ENCODE measurements around the gene TMEFF1.
A peak's percentile ranks its signal among the peaks of the same experiment; 100 is the strongest.

TMEFF1 gene

DNA sequence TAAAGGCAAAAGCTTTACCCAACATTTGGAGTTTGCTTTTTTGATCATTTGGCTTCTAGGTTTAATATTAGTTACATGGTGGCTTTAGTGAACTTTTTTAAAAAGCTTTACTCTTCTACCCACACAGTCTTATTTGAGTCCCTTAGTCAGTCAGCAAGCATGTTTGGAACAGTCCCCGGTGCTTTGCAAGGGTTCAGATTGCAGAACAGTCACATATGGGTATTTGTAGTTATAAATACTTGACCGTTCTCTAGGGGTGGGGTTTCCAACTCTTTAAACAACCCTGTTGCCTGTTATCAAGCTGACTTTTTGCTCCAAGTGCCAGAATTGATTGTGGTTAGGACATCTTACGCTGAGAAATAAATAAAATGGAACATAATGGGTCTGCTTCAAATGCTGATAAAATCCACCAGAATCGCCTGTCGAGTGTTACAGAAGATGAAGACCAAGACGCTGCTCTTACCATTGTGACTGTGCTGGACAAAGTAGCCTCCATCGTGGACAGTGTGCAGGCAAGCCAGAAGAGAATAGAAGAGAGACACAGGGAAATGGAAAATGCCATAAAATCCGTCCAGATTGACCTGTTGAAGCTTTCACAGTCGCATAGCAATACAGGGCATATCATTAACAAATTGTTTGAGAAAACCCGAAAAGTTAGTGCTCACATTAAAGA, 105.0 kb downstream of the TMEFF1 start, which contains the start of gene CAVIN4:
TSS of gene CAVIN4 (plus strand) at position 304 of the 673 bp plus-strand sequence. CDS start at position 369, 65 bp downstream.
- no peak for DNase-seq

DNA sequence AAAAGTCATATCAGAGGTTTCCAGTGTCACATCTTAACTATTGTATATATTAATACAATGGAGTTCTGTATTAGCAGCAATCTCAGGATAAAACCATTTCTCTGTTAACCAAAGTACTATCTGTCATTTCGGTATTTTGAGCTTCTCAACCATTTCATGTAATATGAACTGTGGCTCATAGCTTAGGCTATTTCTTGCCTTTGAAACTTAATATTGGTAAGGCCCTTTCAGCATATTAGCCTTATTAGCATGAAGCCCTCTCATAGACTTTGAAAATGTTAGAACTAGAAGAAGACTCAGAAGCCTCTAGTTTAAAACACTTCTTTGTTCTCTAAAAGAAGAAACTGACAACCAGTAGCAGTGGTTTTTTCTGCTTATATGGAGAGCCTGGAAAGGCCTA, 105.7 kb downstream of the TMEFF1 start:
- DNase-seq = no peak

DNA sequence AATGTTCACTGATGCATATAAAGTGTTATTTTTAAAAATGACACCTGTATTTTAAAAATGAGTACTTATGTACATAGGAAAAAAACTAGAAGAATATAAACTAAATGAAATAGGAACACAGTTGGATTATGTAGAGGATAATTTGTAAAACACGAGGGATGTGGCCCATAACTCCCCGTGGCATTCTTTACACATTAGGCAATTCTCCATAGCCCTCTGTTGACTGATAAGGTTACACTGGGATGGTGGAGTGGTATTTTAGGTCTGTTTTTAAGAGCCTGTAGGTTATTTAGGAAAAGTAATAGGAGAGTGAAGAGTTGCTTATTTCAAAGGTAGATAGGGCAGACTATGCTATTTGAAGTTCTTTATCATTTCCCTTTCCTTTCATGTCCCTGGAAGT, 106.7 kb downstream of the TMEFF1 start:
- no peak for DNase-seq

DNA sequence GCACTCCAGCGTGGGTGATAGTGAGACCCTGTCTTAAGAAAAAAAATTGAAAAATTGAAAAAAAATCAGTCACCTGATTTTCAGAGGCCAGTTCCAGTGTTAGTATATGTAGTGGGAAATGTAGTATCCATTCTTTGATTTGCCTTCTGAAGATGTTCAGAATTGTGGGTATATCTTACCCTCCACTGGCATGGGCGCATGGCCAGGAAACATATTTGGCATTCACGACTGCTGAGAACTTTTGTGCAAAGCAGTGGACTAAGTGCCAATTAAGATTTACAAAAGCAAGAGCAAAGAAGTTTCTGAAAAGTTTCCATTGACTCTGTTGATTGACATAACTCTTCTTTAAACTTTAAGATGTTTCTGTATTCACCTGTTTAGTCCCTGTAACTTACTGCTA, 107.3 kb downstream of the TMEFF1 start:
- no peak for DNase-seq

DNA sequence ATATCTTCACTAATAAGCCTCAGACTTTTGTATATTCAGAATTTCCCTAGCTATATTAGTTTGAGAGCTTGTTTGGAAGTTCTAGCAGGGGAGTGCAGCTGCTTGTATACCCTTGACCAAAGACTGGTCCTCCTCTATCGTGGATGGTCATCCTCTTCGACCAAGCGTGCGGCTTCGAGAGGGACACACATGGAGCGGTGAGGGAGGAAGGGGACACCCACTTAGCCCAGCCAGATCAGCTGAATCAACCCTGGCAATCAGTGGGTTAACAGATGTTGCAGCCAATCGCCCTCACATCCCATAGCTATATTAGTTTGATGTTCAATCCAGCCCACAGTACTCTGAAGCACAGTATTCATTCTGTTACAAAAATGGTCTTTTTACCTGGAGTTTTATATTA, 108.1 kb downstream of the TMEFF1 start:
- DNase-seq = no peak

DNA sequence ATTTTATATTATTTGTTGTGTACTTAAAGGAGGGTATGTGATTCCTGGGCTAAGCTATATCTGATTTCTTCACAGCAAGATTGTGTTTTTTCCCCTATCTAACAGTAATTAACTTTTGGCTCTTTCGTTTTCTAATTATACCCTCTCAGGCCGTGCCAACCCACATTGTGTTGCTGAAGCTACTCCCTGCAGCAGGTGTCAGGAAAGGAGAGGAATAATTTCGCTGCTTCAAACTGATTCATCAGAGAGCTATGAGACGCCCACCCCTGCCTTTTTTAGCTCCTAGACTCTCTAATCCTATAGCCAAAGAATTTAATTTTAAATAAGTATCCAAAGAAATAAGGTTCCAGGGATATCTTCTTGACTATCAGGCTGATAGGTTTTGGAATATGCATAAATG, 108.7 kb downstream of the TMEFF1 start:
- peak in 1 of 2 donors; percentile 34 for DNase-seq

DNA sequence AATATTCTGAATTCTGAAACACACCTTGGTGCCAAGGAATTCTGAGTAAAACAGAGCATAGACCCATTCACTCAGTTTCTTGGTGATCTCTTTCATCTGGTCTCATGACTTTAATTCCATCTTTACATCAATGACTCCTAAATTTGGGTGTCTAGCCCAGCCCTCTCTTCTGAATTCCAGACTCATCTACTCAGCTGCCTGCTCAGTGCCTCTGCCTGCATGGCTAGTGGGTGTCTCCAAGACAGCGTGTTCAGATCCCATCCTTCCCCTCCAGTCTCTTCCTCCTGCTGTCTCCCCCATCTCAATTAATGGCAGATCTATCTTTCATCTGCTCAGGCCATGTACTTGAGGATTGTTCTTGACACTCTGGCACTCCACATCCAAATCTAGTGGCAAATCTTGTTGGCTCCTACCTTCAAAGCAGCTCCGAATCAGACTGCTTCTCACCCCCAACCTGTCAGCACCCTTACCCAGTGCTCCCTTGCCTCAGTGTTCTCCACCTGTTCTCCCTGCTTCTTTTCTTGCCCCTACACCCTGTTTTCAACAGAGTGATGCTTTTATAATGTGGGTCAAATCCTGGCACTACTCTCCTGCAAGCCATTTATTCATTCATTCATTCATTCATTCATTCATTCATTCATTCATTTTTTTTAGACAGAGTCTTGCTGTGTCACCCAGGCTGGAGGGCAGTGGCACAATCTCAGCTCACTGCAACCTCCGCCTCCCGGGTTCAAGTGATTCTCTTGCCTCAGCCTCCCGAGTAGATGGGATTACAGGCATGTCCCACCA, 110.3 kb downstream of the TMEFF1 start:
- DNase-seq = no peak

DNA sequence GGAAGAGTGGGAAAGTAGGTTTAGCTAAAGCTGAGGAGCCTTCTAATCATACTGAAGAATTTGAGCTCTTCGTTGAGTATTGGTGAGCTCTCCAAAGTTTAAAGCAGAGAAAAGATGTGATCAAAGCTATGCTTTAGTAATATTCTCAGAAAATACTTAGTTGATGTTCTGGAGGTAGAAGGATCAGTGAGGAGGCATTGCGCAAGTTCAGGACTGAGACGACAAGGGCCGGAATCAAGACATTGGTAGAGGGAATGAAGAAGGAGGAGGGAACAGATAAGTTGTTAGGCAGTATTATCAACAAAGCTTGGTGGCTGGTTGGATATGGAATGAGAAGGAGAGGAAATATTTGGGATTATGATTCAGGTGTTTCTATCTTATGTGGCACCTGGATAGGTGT, 112.0 kb downstream of the TMEFF1 start:
- DNase-seq = no peak

DNA sequence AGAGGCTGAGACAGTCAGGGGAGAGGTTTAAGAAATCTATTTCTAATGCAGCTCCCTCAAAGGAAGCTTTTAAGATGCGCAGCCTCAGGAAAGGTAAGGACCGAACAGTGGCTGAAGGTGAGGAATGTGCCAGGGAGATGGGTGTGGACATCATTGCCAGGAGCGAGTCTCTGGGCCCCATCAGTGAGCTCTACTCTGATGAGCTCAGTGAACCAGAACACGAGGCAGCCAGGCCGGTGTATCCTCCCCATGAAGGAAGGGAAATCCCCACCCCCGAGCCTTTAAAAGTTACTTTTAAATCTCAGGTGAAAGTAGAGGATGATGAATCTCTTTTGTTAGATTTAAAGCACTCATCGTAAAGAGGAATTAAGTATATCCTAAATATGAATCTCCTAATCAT, 113.1 kb downstream of the TMEFF1 start:
- DNase-seq = no peak

DNA sequence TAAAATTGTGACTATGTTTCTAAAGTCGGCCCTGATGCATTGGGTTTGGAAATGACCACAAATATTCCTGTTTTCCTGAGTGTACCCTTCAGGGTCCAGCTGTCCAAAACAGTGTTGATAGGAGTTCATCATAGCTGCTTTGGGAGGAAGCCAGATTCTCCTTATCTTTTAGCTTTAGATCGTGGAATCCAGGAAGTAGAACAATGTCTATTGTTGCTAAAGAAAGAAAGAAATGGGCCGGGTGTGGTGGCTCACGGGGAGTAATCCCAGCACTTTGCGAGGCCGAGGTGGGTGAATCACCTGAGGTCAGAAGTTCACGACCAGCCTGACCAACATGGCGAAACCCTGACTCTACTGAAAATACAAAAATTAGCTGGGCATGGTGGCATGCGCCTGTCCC, 114.4 kb downstream of the TMEFF1 start:
- DNase-seq = no peak

DNA sequence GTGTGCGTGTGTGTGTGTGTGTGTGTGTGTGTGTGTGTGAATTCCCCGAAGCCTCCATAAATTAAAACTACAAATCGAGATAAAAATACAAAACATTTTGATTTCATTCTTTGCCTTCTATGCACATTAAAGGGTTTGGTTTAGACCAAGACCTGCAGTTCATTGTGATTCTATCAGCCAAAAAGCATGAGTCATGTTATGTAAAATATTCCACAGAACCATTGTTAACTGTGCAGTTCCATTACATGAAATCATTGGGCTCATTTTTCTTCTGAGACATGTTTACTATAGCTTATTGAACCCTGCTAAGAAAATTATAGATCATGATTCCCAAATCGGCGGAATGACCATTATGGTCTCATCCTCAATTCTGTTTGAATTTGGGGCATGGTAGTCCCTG, 116.6 kb downstream of the TMEFF1 start:
- no peak for DNase-seq

DNA sequence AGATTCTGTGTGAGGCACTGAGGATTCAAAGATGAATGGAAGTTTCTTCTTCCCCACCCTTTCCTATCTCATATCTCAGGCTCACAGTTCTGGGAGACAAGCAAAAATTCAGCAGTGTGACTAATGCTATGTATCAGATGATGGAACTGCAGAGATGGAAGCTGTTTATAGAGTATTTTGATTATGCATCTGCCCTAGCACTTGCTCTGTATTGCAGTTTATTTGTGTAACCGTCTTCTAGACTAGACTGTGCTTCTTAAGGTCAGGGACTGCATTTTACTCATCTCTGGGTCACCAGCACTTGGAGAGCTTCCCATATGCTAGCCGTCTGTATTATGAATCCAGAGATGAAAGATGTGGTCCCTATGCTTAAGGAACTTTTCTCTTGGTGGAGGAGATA, 117.5 kb downstream of the TMEFF1 start:
- no peak for DNase-seq

DNA sequence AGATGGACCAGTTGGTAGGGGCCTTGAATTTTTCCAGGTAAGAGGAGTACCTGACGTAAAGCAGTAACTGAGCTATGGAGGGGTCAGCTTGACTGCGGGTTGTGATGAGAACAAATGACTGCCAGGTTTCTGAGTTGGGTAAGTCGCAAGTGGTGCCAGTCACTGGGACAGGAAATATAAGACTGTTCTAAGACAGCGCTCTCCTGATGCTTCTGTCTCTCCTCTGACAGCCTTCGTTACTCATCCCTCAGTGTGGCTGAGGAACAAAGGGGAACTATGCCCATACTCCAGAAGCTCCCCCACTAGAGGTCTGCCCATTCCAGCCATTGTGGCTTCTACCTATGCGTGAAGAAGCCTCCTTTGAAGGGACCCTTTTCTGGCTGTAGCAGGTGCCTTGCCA, 118.2 kb downstream of the TMEFF1 start:
- no peak for DNase-seq

DNA sequence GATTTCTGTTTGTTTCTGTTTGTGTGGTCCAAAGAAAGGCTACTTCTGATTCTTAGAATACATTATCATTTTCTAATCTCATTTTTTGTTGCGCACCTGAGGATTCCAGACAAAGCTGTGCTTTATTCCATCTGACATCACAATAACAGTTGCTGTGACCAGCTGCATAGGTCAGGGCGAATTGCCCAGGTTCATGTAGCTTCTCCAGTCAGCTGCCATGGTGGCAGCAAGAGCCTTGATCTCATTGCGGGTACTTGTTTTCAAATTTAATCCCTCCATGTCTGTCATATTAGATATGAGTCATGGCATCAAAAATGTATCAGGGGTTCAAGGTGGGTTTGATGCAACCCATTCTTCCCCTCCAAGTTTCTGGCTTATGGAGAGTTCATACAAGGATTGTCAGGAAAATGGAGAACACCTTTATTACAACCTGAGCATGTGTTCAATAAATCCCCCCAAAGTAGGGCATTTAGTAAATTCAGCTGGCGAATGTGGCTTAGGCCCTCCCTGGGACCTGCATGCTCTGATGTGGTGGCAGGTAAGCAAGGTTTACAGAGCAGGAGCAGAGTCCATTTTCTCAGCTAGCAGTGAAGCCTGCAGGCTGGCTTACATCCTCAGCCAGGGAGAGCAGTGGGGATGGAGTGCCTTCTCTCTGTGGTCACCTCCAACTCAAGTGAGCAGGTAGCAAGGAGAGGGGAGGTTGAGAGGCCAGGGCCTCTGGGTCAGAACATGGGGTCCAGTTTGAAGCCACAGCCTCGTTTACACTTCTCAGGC, 118.9 kb downstream of the TMEFF1 start:
- no peak for DNase-seq

DNA sequence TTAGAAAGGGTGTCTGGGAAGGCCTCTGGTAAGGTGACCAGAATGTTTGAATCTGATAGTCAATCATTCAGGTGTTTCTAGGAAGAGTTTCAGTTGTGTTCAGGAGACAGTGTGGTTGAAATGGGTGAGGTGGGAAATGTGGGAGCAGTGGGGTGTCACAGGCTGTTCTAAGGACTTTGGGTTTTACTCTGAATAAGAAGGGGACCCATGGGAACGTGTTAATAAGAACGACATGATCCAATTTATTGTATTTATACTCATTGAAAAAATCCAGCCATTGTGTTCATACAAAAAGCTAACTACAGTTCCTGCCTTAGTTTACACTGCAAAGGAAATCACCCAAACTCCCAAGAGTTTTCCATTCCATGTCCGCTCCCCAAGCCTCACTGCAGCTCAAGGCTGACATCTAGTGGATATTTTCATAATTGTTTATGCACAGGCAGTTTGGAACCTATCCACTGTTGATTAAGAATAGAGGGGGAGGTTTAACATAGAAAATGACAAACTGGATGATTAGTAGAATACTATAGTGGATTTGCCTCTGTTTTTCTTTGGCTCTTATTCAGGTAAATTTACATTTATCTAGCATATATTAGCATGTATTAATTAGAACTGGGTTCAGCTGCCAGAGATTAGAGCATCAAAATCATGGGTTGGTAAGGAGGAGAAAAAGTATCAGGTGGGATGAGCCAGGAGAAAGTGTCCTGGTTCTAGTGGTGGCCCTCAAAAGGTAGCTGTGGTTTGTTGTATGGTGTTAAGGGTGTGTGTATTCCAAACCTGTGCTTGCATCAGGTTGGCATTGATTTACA, 122.6 kb downstream of the TMEFF1 start:
- DNase-seq = peak; percentile 49 to 75

DNA sequence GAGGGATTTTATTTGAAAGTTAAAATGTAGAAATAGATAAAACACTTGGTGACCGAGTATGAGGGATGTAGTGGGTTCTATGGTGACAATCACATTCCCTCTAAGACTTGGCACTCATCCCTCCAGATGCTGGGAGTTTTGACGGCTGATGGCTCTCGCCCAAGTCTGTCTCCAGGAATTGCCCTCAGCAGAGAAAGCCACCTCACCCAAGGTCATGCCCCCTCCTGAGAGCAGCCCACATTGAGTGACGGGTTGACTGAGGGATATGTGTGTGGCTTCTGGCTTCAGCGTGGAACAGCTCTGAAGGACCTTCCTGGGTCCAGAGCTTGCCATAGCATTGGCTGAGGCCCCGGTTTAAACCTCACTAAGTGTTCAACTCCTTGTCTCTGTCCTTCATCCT, 124.3 kb downstream of the TMEFF1 start:
- DNase-seq = no peak

DNA sequence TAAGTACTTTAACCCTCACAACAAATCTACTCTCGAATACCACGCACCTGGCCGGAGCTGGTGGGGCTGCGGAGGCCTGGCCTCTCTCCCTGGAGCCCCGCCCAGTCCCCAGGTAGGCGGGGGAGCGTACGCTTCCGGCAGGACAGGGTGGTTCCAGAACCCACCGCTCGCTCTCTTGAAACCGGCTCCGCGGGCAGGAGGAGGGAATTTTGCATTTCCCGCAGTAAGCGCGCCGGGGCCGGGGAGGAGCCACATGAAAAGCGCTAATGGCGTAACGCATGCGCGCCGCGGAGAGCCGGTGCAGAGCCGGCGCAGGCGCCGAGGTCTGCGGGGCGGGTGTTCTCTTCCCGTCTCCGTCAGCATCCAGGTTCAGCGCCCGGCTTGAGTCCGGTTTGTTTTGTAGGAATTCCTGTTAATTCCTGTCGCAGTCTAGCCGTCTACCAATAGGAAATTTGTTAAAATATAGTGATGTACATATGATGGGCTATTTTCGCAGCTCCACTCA, 125.7 kb downstream of the TMEFF1 start:
- peak; percentile 69 to 73 for DNase-seq

DNA sequence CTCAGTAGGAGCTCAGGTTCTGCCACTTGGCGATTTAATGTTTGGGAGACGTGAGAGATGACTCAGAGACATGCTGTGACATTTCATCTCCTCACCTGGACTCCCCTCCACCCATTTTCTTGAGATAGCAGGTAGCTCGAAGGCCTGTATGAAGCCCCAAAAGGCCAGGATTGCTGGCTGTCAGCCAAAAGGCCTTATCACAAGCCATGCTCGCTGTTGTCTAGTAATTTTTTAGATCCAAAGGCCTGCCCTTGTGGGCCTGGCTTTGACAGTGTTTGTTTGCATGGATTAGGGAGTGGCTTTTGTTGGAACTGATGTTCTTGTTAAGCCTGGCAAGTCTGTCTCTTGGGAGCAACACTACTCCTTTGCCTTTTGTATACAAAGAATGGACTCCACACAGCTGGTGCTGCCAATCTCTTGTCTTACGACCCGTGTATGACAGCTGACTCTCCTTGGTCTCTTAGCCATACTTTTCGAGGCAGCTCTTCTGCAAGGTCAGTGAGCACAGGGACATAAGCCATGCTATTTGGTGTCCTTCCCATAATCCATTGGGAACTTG, 127.7 kb downstream of the TMEFF1 start:
- no peak for DNase-seq

DNA sequence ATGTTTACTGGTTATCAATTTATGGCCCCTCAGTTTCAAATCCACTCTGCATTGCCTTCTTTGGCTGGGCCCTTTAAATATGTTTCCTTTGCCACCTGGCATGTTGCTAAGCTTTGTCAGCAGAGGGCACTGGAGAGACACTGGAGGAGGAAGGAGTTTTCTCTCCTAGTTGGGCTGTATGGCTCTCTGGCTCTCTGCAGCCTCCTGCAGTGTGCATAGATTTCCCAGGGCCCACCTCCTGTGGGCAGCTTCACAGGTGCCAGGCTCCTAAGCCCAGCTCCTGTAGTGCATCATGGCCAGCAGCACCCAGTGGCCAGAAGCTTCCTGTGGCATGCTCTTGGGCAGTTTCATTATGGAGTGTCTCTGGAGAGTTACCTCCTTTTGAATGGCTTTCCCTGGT, 128.3 kb downstream of the TMEFF1 start:
- peak in 1 of 2 donors; percentile 39 for DNase-seq

DNA sequence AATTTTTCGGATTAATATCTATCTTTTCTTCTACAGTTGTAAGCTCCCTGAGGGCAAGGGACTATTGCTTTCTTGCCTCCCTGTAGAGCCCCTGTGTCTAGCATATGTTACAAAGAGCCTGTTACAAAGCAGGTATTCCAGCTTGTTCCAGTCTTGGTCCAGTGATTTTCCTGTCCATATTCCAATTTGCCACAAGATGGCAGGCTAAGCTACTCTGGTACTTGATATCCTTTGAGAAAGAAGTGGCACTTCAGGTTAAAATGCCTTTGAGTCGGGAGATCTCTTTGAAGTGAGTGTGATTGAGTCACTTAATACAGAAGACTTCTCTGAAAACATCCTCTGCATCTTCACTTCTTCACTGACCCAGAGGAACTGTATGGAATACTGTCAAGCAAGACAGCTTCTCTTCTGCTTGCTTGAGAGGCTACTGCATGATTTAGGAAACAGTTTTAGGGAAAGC, 129.4 kb downstream of the TMEFF1 start:
- DNase-seq = peak in 1 of 2 donors; percentile 40

DNA sequence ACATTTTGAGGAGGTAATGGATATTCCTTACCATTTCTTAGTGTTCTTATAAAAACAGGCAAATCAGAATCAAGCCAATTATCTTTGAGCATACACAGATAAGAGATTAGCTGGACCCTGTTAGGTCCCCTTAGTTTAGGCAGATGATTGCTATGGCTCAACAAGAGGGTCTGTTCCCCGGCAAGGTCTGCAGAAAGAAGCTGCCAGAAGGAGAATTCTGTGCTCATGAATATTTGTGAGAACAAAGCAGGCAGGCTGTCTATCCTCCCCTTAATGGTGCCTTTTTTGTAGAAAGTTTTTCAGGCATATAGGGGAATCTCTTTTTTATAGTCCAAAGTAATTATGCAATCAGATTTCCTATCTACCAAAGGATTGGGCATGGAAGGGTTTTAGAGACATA, 132.5 kb downstream of the TMEFF1 start:
- no peak for DNase-seq

DNA sequence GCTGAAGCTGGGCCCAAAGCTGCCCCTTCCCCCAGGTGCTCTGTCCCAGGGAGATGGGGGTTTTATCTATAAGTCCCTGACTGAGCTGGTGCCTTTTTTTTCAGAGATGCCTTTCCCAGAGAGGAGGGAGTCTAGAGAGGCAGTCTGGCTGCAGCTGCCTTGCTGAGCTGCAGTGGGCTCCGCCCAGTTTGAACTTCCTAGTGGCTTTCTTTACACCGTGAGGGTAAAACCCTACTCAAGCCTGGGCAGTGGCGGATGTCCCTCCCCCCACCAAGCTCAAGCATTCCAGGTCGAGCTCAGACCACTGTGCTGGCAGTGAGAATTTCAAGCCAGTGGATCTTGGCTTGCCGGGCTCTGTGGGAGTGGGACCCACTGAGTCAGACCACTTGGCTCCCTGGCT, 146.2 kb downstream of the TMEFF1 start:
- no peak for DNase-seq

Data from hippocampal formation (tissue), 2 donors.